ENCODE results near the gene EFL1. TPM values are rescaled to one million over a fixed set of nuclear protein-coding genes. Genes with fewer than 3 reads are reported as not detected.
"Not testable (repeated sequence)": the region's sequence is repeated elsewhere in the genome, so short reads cannot be mapped to it uniquely, and the experiment has no call there.

Gene EFL1
- total RNA-seq (2014; rRNA removed; shearing (Covaris generic)) (25.7 and 34.5 TPM in 2 replicates), total RNA-seq (2022) (25.1 and 27.4 TPM in 2 replicates), Bru-seq, nascent RNA (percentile 79 among the genes with signal in this experiment), BruChase-seq, experiment 1, labeled RNA remaining after a 6-hour chase (percentile 64 among the genes with signal in this experiment), BruChase-seq, experiment 2, labeled RNA remaining after a 2-hour chase (percentile 64 among the genes with signal in this experiment)
- long read RNA-seq, transcript EFL1-201 (20 exons, 3,675 nt): major isoform, 38 of 61 reads
- long read RNA-seq, partial matches to known transcripts: 7 of 61 reads
- long read RNA-seq, other reads (novel, unspliced or antisense): 13 of 61 reads

DNA sequence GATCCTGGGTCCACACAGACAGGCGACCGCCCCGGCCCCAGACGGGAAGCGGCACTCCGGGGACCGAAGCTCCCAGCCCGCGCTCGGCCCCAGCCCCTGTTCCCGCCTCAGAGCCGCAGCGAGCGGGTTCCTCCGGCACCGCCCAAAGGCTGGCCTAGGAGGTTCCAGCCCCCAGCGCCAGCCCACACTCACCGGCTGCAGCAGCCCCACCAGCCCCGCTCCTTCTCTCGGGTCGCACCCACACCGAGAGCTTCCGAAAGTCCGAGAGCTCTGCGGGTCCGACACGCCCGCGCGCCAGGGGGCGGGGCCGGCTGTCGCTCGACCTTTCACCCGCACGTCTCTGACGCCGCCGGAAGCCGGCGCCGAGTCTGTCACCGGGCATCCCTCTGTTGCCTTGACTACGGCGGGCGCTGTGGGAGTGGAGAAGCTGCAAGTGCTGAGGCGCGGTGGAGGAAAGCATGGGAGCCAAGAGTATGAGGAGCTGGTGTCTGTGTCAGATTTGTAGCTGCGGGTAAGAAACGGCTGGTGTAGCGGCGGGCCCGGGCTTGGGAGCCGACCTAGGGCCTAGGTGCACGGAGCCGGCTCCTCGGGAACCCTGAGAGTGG is at the start of gene EFL1, which contains the start of gene SAXO2:
Gene EFL1 (minus strand): TSS at position 313 of the 605 bp plus-strand sequence. CDS start 956 bp downstream, outside the sequence.
Gene SAXO2 (plus strand): TSS at position 397 of the 605 bp plus-strand sequence. CDS start 62 bp downstream, at position 459.
- Histone ChIP-seq H3K79me2 (ENCODE audit: insufficient read depth, low read depth, low read length) (peaks cover 18% of the 10 kb centered on the region; the same call in 1 of the 2 replicates), H2AFZ (ENCODE audit: low read length) (peak within 1 kb of the TSS; percentile 65), H3K36me3 (ENCODE audit: insufficient read depth, low read length) (peaks cover 28% of the 10 kb centered on the region), H3K4me2 (ENCODE audit: low read length) (peak within 1 kb of the TSS; percentile 99), H3K4me3 (ENCODE audit: low read depth, low read length, poor library complexity, severe bottlenecking) (peak within 1 kb of the TSS; percentile 79), H3K4me1 (ENCODE audit: insufficient read depth, low read length, poor library complexity, severe bottlenecking) (peaks cover 34% of the 10 kb centered on the region), H3K9me2 (ENCODE audit: insufficient read depth, low read length) (no peaks in the 10 kb centered on the region), H3K27ac (ENCODE audit: low read depth, low read length, poor library complexity, severe bottlenecking) (peak within 1 kb of the TSS; percentile 53), H3K9me3 (ENCODE audit: low read length) (no peaks in the 10 kb centered on the region), H4K20me1 (ENCODE audit: insufficient read depth, low read length) (0 out of 2 replicates have a peak, but pooled peaks cover 4% of the 10 kb centered on the region)
- TF ChIP-seq, protein P1, sequence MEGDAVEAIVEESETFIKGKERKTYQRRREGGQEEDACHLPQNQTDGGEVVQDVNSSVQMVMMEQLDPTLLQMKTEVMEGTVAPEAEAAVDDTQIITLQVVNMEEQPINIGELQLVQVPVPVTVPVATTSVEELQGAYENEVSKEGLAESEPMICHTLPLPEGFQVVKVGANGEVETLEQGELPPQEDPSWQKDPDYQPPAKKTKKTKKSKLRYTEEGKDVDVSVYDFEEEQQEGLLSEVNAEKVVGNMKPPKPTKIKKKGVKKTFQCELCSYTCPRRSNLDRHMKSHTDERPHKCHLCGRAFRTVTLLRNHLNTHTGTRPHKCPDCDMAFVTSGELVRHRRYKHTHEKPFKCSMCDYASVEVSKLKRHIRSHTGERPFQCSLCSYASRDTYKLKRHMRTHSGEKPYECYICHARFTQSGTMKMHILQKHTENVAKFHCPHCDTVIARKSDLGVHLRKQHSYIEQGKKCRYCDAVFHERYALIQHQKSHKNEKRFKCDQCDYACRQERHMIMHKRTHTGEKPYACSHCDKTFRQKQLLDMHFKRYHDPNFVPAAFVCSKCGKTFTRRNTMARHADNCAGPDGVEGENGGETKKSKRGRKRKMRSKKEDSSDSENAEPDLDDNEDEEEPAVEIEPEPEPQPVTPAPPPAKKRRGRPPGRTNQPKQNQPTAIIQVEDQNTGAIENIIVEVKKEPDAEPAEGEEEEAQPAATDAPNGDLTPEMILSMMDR (conservative IDR thresholded peaks at IDR 0.05; ENCODE audit: low read length): no peak
- no peak for TF ChIP-seq EZH2phosphoT487 (IDR thresholded peaks at IDR 0.05; ENCODE audit: borderline replicate concordance, low read depth, low read length)
- intact Hi-C loops (cut with micrococcal nuclease; ENCODE audit: unreplicated experiment): no loop called here
- no TSS peak for BruUV-seq (replicated peaks)
- ChIA-PET POLR2A (interaction anchor here (0.5 to 1.3 kb wide), 3 partner anchors 15 to 120 kb away, joined by 3 to 4 read pairs (median 3); no protein-coding TSS in a partner anchor), CTCF (ENCODE audit: unreplicated experiment) (interaction anchor here (0.6 kb wide), 1 partner anchor 393 kb away, joined by 3 read pairs; no protein-coding TSS in a partner anchor)
- peak; percentile 89 for DNase-seq (ENCODE audit: low spot score)

DNA sequence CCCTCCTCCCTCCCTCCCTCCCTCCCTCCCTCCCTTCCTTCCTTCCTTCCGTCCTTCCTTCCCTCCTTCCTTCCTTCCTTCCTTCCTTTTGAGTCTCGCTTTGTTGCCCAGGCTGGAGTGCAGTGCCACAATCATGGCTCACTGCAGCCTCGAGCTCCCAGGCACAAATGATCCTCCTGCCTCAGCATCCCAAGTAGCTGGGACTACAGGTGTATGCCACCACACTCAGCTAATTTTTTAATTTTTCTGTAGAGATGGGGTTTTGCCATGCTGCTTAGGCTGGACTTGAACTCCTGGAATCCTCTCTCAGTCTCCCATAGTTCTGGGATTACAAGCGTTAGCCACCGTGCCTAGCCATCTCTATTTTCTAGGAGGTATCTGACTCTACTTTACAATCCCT is 48.8 kb upstream of the EFL1 start:
- intact Hi-C loops (cut with micrococcal nuclease; ENCODE audit: unreplicated experiment); H3K4me1 ChIP-seq (ENCODE audit: insufficient read depth, low read length, poor library complexity, severe bottlenecking); H3K36me3 ChIP-seq (ENCODE audit: insufficient read depth, low read length); CTCF ChIA-PET (ENCODE audit: unreplicated experiment); H3K9me2 ChIP-seq (ENCODE audit: insufficient read depth, low read length); H3K4me2 ChIP-seq (ENCODE audit: low read length); H3K9me3 ChIP-seq (ENCODE audit: low read length); DNase-seq (ENCODE audit: low spot score); H4K20me1 ChIP-seq (ENCODE audit: insufficient read depth, low read length); H3K27ac ChIP-seq (ENCODE audit: low read depth, low read length, poor library complexity, severe bottlenecking); H3K4me3 ChIP-seq (ENCODE audit: low read depth, low read length, poor library complexity, severe bottlenecking); BruUV-seq (replicated peaks); H3K79me2 ChIP-seq (ENCODE audit: insufficient read depth, low read depth, low read length); H2AFZ ChIP-seq (ENCODE audit: low read length): not testable (repeated sequence)
- POLR2A ChIA-PET: interaction anchor here (0.7 kb wide), 1 partner anchor 1814 kb away, joined by 4 read pairs; no protein-coding TSS in a partner anchor

DNA sequence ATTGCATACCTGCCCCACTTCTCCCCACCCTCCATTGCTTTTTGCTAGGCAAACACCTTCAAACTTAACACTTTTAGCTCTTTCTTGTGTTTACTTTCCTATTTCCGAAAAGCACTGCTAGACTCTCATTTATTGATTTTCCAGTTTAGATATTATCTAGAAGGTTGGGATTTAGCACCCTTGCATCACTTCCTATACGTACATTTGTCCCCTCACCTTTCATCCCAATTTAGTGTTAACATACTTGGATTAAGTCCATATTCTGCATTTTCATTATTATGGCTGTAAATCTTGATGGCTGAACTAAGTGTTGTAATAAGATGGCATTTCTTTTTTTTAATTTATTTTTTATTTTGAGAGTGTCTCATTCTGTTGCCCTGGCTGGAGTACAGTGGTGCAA is 47.3 kb upstream of the EFL1 start:
- Histone ChIP-seq H3K27ac (ENCODE audit: low read depth, low read length, poor library complexity, severe bottlenecking) (no peak overlapping the region), H3K79me2 (ENCODE audit: insufficient read depth, low read depth, low read length) (no peaks in the 10 kb centered on the region), H3K4me3 (ENCODE audit: low read depth, low read length, poor library complexity, severe bottlenecking) (no peak overlapping the region), H3K36me3 (ENCODE audit: insufficient read depth, low read length) (no peaks in the 10 kb centered on the region), H3K4me1 (ENCODE audit: insufficient read depth, low read length, poor library complexity, severe bottlenecking) (no peaks in the 10 kb centered on the region), H4K20me1 (ENCODE audit: insufficient read depth, low read length) (no peaks in the 10 kb centered on the region), H3K4me2 (ENCODE audit: low read length) (no peak overlapping the region), H2AFZ (ENCODE audit: low read length) (no peak overlapping the region), H3K9me3 (ENCODE audit: low read length) (no peaks in the 10 kb centered on the region), H3K9me2 (ENCODE audit: insufficient read depth, low read length) (no peaks in the 10 kb centered on the region)
- POLR2A ChIA-PET: interaction anchor here (1.8 kb wide), 1 partner anchor 30 kb away, joined by 3 read pairs; no protein-coding TSS in a partner anchor
- CTCF ChIA-PET (ENCODE audit: unreplicated experiment): no interaction called here
- TF ChIP-seq, protein P1 (conservative IDR thresholded peaks at IDR 0.05; ENCODE audit: low read length): no peak
- no peak for TF ChIP-seq EZH2phosphoT487 (IDR thresholded peaks at IDR 0.05; ENCODE audit: borderline replicate concordance, low read depth, low read length)
- intact Hi-C loops (cut with micrococcal nuclease; ENCODE audit: unreplicated experiment): no loop called here
- DNase-seq (ENCODE audit: low spot score): no peak
- no TSS peak for BruUV-seq (replicated peaks)

All from OCI-LY7 (cell line).